MCF 10A (cell line): ENCODE data around the gene FLNC. TPM values are rescaled to one million over a fixed set of nuclear protein-coding genes. Genes with fewer than 3 reads are reported as not detected.

Source experiments
- BruUV-seq: library from RNA; stranded (reverse); fragments of 400-500 nt; replicated peaks from 2 replicates; lab custom pipeline; 2021; lab: Mats Ljungman, UMichigan
- CTCF ChIA-PET: fragments of 300-600 bp; sonication (Branson Sonifier 250); formaldehyde crosslinking; extraction: SDS; loops from one replicate; lab custom pipeline; 2021; ENCODE audit warnings: antibody characterized with exemption, inconsistent platforms; lab: Yijun Ruan, JAX
- POLR2A ChIA-PET: fragments of 300-600, 350-650 bp; sonication (Branson Sonifier 250); formaldehyde crosslinking; extraction: SDS; loops from one replicate; lab custom pipeline; 2020; ENCODE audit warnings: antibody characterized with exemption, inconsistent platforms; lab: Yijun Ruan, JAX
- DNase-seq: peaks from one replicate; pipeline ENCODE4 v3.0.0-alpha.2; 2018; ENCODE audit not compliant: unreplicated experiment
- H3K27ac Mint-ChIP-seq: one replicate; pipeline ENCODE4 v1.8.0; 2022; ENCODE audit warnings: mild to moderate bottlenecking, low read depth, mixed read lengths; ENCODE audit not compliant: unreplicated experiment
- H3K27me3 Mint-ChIP-seq: one replicate; pipeline ENCODE4 v1.8.0; 2022; ENCODE audit warnings: mixed read lengths; ENCODE audit not compliant: insufficient read depth, unreplicated experiment
- H3K36me3 Mint-ChIP-seq: one replicate; pipeline ENCODE4 v1.8.0; 2022; ENCODE audit warnings: mild to moderate bottlenecking, moderate library complexity, mixed read lengths; ENCODE audit not compliant: insufficient read depth, unreplicated experiment
- H3K4me1 Mint-ChIP-seq: one replicate; pipeline ENCODE4 v1.8.0; 2022; ENCODE audit warnings: mixed read lengths; ENCODE audit not compliant: insufficient read depth, unreplicated experiment
- H3K4me3 Mint-ChIP-seq: one replicate; pipeline ENCODE4 v1.8.0; 2022; ENCODE audit warnings: mild to moderate bottlenecking, moderate library complexity, mixed read lengths; ENCODE audit not compliant: unreplicated experiment
- H3K9me3 Mint-ChIP-seq: one replicate; pipeline ENCODE4 v1.8.0; 2022; ENCODE audit warnings: mixed read lengths; ENCODE audit not compliant: unreplicated experiment
- CTCF ChIP-seq: fragments of 200-600 bp; IDR thresholded peaks from one replicate; pipeline ENCODE4 v1.8.0; 2022; ENCODE audit warnings: antibody characterized with exemption, mild to moderate bottlenecking; ENCODE audit not compliant: unreplicated experiment
- intact Hi-C: fragments of 100-400 bp; cut with micrococcal nuclease; formaldehyde crosslinking; loops from 2 replicates; pipeline ENCODE4 v1.14.1; 2022
- total RNA-seq: library from RNA; stranded (reverse); gene quantifications from 2 replicates; pipeline ENCODE4 v1.2.3, GENCODE V29; 2022

The FLNC gene
- total RNA-seq, 1 experiment from 2014 or later, result 0.28 TPM

GRCh38 chr7:128867241-128867640 is 37.0 kb downstream of the FLNC start:
- Mint-ChIP-seq H3K27me3 (no peaks in the 10 kb centered on the region), H3K4me3 (no peak overlapping the region), H3K36me3 (peaks cover 6% of the 10 kb centered on the region), H3K27ac (no peak overlapping the region), H3K9me3 (no peaks in the 10 kb centered on the region), H3K4me1 (peaks cover 11% of the 10 kb centered on the region)
- no peak for TF ChIP-seq CTCF
- DNase-seq, result no peak
- ChIA-PET CTCF (interaction anchor here (0.6 to 3.8 kb wide), 3 partner anchors 12 to 501 kb away, joined by 5 to 20 read pairs (median 7); no protein-coding TSS in a partner anchor), POLR2A (interaction anchor here (0.7 to 1.3 kb wide), 4 partner anchors 26 to 278 kb away, joined by 3 to 7 read pairs (median 5); partner anchors contain the start of gene IRF5)
- BruUV-seq, result no TSS peak
- intact Hi-C loops, result loop anchor here (10.0 kb wide), 1 partner anchor 132 kb away; the partner anchor contains the start of gene CALU

GRCh38 chr7:128867842-128868623 is 37.8 kb downstream of the FLNC start:
- DNase-seq, result peak; percentile 23
- POLR2A ChIA-PET, result interaction anchor here (0.7 to 1.3 kb wide), 6 partner anchors 11 to 278 kb away, joined by 3 to 7 read pairs (median 4); partner anchors contain the start of gene IRF5
- no TSS peak for BruUV-seq
- peaks cover 6% of the 10 kb centered on the region for H3K36me3 Mint-ChIP-seq
- intact Hi-C loops, result loop anchor here (10.0 kb wide), 1 partner anchor 133 kb away; the partner anchor contains the start of gene CALU
- no peak overlapping the region for H3K27ac Mint-ChIP-seq
- no peaks in the 10 kb centered on the region for H3K27me3 Mint-ChIP-seq
- peak overlapping the region; percentile 39 for H3K4me3 Mint-ChIP-seq
- CTCF ChIA-PET, result interaction anchor here (0.6 to 3.8 kb wide), 3 partner anchors 11 to 502 kb away, joined by 5 to 20 read pairs (median 7); no protein-coding TSS in a partner anchor
- no peaks in the 10 kb centered on the region for H3K9me3 Mint-ChIP-seq
- no peak for TF ChIP-seq CTCF
- peaks cover 8% of the 10 kb centered on the region for H3K4me1 Mint-ChIP-seq

GRCh38 chr7:128868624-128869137 is 38.5 kb downstream of the FLNC start:
- peaks cover 8% of the 10 kb centered on the region for H3K4me1 Mint-ChIP-seq
- ChIA-PET CTCF (interaction anchor here (0.6 to 3.8 kb wide), 3 partner anchors 15 to 307 kb away, joined by 3 to 20 read pairs (median 4); no protein-coding TSS in a partner anchor), POLR2A (interaction anchor here (0.7 to 1.1 kb wide), 3 partner anchors 10 to 129 kb away, joined by 3 to 5 read pairs (median 3); no protein-coding TSS in a partner anchor)
- H3K27ac Mint-ChIP-seq, result no peak overlapping the region
- TF ChIP-seq CTCF, result no peak
- BruUV-seq, result no TSS peak
- no peaks in the 10 kb centered on the region for H3K9me3 Mint-ChIP-seq
- no peak for DNase-seq
- H3K27me3 Mint-ChIP-seq, result no peaks in the 10 kb centered on the region
- peaks cover 6% of the 10 kb centered on the region for H3K36me3 Mint-ChIP-seq
- intact Hi-C loops, result loop anchor here (10.0 kb wide), 1 partner anchor 134 kb away; the partner anchor contains the start of gene CALU
- peak overlapping the region; percentile 39 for H3K4me3 Mint-ChIP-seq
